SK-MEL-5 (cell line): Measurements from ENCODE around the gene DISC1. TPM values are rescaled to one million over a fixed set of nuclear protein-coding genes. Genes with fewer than 3 reads are reported as not detected.
"Not testable (repeated sequence)": the region's sequence is repeated elsewhere in the genome, so short reads cannot be mapped to it uniquely, and the experiment has no call there.

Source experiments
- DNase-seq: peaks from one replicate; pipeline ENCODE4 v3.0.0-alpha.2; 2016; ENCODE audit warnings: low read depth, low spot score
- in situ Hi-C: cut with HindIII; loops from 2 replicates; pipeline ENCODE4 v1.10.0; 2016; ENCODE audit warnings: low sequenced_read_pairs, high pct_unique_total_duplicates, low pct_unique_long_range_greater_than_20kb
- total RNA-seq: library from RNA; depleted of rRNA; stranded (reverse); fragments of >200 nt; shearing (Covaris generic); gene quantifications from 2 replicates; pipeline ENCODE4 v1.2.3, GENCODE V29; 2014

Gene DISC1
- total RNA-seq, 1 experiment from 2014 or later, result 5.4 TPM

DNA sequence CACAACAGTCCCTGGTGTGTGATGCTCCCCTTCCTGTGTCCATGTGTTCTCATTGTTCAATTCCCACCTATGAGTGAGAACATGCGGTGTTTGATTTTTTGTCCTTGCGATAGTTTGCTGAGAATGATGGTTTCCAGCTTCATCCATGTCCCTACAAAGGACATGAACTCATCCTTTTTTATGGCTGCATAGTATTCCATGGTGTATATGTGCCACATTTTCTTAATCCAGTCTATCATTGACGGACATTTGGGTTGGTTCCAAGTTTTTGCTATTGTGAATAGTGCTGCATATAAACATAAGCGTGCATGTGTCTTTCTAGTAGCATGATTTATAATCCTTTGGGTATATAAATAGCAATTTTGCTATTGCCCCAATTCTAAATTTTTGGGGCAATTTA lies 19.6 kb downstream of the DISC1 start:
- DNase-seq, in situ Hi-C loops: not testable (repeated sequence)

DNA sequence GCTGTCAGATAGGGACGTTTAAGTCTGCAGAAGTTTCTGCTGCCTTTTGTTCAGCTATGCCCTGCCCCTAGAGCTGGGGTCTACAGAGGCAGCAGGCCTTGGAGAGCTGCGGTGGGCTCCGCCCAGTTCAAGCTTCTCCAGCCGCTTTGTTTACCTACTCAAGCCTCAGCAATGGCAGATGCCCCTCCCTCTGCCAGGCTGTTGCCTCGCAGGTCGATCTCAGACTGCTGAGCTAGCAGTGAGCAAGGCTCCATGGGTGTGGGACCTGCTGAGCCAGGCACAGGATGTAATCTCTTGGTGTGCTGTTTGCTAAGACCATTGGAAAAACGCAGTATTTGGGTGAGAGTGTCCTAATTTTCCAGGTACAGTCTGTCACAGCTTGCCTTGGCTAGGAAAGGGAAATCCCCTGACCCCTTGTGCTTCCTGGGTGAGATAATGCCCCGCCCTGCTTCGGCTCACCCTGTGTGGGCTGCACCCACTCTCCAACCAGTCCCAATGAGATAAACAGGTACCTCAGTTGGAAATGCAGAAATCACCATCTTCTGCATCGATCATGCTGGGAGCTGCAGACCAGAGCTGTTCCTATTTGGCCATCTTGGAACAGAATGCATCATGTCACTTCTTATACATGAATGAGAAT lies 25.2 kb downstream of the DISC1 start:
- in situ Hi-C loops, DNase-seq: not testable (repeated sequence)

DNA sequence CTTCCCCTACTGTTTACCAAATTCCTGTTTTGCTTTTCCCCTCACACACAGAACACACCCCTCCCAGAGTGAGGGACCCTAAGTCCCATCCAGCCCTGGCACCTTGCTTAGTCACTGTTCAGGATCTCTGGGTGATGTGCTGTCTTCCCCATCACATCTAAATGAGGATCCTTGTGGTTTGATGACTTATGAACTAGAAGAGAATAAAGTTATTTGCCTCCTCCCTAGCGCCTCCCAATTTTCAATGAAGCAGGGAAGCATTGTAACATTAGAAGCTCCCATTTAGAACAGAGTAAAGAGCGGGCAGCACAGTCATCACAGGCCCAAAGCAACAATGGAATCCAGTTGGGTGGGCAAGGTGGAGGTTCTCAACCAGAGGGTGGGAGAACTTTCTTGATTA lies 27.0 kb downstream of the DISC1 start:
- in situ Hi-C loops, result no loop called here
- DNase-seq, result no peak

DNA sequence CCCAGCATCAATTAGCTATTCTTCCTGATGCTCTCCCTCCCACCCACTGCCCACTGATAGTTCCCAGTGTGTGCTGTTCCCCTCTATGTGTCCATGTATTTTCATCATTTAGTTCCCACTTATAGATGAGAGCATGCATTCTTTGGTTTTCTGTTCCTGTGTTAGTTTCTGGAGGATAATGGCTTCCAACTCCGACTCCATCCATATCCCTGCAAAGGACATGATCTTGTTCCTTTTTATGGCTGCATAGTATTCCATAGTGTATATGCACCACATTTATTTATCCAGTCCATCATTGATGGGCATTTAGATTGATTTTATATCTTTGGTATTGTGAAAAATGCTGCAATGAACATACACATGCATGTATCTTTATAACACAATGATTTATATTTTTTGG lies 30.2 kb downstream of the DISC1 start:
- DNase-seq, result no peak
- in situ Hi-C loops, result no loop called here

DNA sequence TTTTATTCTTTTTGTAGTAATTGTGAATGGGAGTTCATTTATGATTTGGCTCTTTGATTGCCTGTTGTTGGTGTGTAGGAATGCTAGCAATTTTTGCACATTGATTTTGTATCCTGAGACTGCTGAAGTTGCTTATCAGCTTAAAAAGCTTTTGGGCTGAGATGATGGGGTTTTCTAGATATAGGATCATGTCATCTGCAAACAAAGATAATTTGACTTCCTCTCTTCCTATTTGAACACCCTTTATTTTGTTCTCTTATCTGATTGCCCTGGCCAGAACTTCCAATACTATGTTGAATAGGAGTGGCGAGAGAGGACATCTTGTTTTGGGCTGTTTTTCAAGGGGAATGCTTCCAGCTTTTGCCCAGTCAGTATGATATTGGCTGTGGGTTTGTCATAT lies 31.6 kb downstream of the DISC1 start:
- DNase-seq, in situ Hi-C loops: not testable (repeated sequence)

GRCh38 chr1:231660198-231660597 lies 33.6 kb downstream of the DISC1 start:
- in situ Hi-C loops, result no loop called here
- no peak for DNase-seq

GRCh38 chr1:231663211-231663792 lies 36.7 kb downstream of the DISC1 start:
- peak; percentile 18 for DNase-seq

DNA sequence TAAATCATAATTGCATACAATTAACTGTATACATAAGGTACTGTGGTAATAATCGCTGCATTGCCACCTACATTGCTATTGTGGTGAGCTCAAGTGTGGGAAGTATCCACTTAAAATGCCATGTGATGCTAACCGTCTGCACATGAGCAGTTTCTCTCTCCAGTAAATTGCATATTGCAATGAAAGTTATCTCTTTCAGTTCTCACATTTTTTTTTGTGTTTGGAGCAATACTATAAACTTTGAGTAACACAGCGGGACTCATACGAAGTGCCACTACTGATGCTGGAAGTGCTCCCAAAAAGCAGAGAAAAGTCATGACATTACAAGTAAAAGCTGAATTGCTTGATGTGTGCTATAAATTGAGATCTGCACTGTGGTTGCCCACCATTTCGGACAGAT lies 38.5 kb downstream of the DISC1 start:
- in situ Hi-C loops, result no loop called here
- DNase-seq, result no peak

More at GRCh38 chr1:231663211-231663792, 36.7 kb downstream of the DISC1 start:
- in situ Hi-C loops, result no loop called here

- DNase-seq, result no peak
- in situ Hi-C loops, result no loop called here
These were observed 39.1 kb downstream of the DISC1 start for GRCh38 chr1:231665726-231666125.

- in situ Hi-C loops, result no loop called here
- DNase-seq, result no peak
These were observed 39.8 kb downstream of the DISC1 start for GRCh38 chr1:231666220-231666936.

DNA sequence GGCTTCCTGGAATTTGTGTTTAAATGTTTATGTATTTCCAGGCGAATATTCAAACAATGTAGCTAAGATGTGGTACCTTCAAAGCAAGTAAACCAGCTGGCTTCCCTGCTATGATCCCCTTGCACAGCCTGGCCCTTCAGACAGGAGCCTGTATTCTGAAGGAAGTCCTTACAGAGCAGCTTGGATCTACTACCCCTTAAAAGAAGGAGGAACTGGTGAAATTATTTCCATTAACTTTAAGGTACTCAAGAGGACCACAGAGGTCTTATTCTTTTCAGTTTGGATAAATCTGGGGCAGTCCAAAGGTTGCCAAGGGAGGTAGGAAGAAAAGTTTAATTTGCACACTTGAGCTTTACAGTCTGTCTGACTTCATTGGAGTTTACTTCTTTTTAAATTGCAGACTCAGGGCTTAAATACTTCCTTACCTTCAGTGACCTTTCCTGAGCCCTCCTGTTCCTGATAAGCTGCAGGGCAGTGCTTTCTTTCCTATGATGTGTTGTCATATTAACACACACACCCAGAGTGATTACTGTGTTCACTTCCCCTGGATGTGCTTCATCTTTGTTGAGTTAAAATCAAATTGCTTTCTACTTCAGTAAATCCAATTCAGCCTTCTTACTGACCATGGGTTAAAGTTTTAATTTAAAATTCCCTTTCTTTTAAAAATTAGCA lies 40.5 kb downstream of the DISC1 start:
- DNase-seq, result no peak
- in situ Hi-C loops, result no loop called here

DNA sequence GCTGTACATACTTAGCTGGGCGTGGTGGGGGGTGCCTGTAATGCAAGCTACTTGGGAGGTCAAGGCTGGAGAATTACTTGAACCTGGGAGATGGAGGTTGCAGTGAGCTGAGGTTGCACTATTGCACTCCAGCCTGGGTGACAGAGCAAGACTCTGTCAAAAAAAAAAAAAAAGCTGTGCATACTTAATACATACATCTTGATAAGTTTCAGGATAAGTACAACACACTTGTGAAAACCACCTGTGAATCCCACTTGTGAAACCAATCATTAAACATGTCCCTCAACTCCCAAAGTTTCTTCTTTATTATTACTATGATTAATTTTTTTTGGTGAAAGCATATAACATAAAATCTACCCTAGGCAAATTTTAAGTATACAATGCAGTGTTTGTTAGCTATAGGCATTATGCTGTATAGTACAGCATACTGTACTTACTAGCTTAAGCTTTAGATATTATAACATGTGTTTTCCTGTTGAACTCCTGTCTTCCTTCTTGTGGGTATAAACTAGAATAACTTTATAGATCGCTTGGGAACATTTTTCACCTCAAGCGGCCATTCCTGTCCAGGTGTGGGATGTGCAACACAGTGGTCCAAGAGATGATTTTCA lies 41.4 kb downstream of the DISC1 start:
- in situ Hi-C loops, result no loop called here

GRCh38 chr1:231668826-231669225 lies 42.2 kb downstream of the DISC1 start:
- DNase-seq, result no peak
- in situ Hi-C loops, result no loop called here

More for the DNA sequence above, 41.4 kb downstream of the DISC1 start:
- no peak for DNase-seq

- in situ Hi-C loops, DNase-seq: not testable (repeated sequence)
These were observed 43.5 kb downstream of the DISC1 start for GRCh38 chr1:231669864-231670621.

DNA sequence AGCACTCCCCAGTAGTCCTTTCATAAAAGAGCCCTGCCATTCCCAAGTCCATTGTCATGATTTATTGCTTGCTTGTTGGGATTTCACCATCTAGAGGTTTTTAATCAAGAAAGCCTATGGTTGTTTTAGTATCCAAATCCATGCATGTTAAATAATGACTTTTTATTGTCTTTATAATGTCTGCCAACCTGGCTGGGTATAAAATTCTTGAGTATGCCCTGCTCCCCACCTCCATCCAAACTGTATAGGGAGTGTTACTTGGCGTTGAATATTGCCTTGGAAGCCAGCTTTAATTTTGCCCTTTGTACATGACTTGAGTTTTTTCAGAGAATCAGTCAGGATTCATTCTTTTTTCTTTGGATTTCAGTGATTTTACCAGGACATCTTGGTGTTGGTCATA lies 44.2 kb downstream of the DISC1 start:
- in situ Hi-C loops, result no loop called here
- no peak for DNase-seq

DNA sequence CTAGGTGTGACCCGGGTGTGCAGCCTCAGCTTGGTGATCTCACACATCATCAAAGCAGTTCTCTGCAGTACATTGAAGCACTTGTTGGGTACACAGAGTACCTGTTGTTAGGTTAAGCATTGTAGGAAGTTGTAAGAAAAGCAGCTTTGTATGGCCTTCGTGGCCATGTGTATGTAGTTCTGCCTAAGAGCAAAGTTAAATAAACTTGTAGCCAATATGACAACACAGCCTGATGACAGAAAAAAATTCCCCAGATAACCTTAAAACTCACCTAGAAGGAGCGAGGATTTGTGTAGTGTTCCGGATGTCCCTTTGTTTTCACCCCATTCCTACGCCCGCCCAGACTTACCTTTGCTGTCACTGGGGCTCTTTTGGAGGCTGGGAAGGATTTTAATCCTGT lies 48.0 kb downstream of the DISC1 start:
- no peak for DNase-seq
- in situ Hi-C loops, result no loop called here

DNA sequence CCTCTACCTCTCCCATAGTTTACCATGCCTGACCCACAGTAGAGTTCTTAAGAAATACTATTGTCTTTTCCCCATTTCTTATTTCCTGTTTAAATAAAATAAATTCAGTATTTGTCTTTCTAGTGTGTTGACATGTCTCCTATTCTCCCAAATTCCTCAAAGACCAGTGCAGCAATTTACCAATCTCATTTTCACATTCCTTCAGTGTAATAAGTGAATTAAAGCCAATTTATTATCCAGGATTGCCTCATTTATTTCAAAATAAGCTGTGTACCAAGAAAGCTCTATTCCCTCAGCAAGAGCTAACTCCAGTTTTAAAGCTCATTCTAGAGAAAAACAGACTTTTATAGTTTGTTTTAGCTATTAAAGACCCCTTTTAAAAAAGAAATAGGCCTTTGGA lies 49.9 kb downstream of the DISC1 start:
- DNase-seq, result no peak
- in situ Hi-C loops, result no loop called here
